Measurements from ENCODE around the gene WNT4.

- TF ChIP-seq EZH2 (IDR thresholded peaks at IDR 0.05; ENCODE audit: insufficient read depth, poor library complexity, severe bottlenecking) (no peak), EZH2phosphoT487 (IDR thresholded peaks at IDR 0.05; ENCODE audit: insufficient read depth, low read depth) (no peak)
Measured at GRCh38 chr1:22077728-22078127, 65.2 kb downstream of the WNT4 start.
